GM23338 (cell line): ENCODE measurements around the gene CSTB. TPM values are rescaled to one million over a fixed set of nuclear protein-coding genes. Genes with fewer than 3 reads are reported as not detected.

Experiments used
- ATAC-seq: fragments of 200-7000 bp; cut with Tn5 transposase; 3 replicates; pipeline ENCODE4 v1.9.1; 2020
- DNase-seq: peaks from one replicate; pipeline ENCODE4 v3.0.0-alpha.2; 2015; ENCODE audit warnings: low spot score
- H2AFZ ChIP-seq: fragments of 200-600 bp; sonication (generic); 2 replicates; pipeline ENCODE4 v1.8.0; 2016; ENCODE audit warnings: antibody characterized with exemption, mild to moderate bottlenecking, moderate library complexity
- H3F3A ChIP-seq: fragments of 200-600 bp; sonication (generic); replicated peaks from 2 replicates; pipeline ENCODE4 v1.8.0; 2017; ENCODE audit warnings: antibody characterized with exemption, mixed run types, low read depth
- H3K27ac ChIP-seq: fragments of 200-600 bp; sonication (generic); 2 replicates; pipeline ENCODE4 v1.6.1; 2016; ENCODE audit warnings: low read depth
- H3K27me3 ChIP-seq: fragments of 200-600 bp; sonication (generic); 2 replicates; pipeline ENCODE4 v1.8.0; 2016; ENCODE audit warnings: mild to moderate bottlenecking, mixed run types, moderate library complexity; ENCODE audit not compliant: insufficient read depth
- H3K36me3 ChIP-seq: fragments of 200-600 bp; sonication (generic); 2 replicates; pipeline ENCODE4 v1.8.0; 2016; ENCODE audit warnings: mild to moderate bottlenecking; ENCODE audit not compliant: insufficient read depth
- H3K4me1 ChIP-seq: fragments of 200-600 bp; sonication (generic); 2 replicates; pipeline ENCODE4 v1.8.0; 2016; ENCODE audit warnings: mild to moderate bottlenecking, moderate library complexity; ENCODE audit not compliant: insufficient read depth
- H3K4me2 ChIP-seq: fragments of 200-600 bp; sonication (generic); 2 replicates; pipeline ENCODE4 v1.7.1; 2017; ENCODE audit warnings: mixed run types
- H3K4me3 ChIP-seq: fragments of 200-600 bp; sonication (generic); 2 replicates; pipeline ENCODE4 v1.6.1; 2016; ENCODE audit warnings: mixed run types
- H3K79me2 ChIP-seq: fragments of 200-600 bp; sonication (generic); replicated peaks from 2 replicates; pipeline ENCODE4 v1.8.0; 2017; ENCODE audit warnings: mild to moderate bottlenecking; ENCODE audit not compliant: insufficient read depth
- H3K9me2 ChIP-seq: fragments of 200-600 bp; sonication (generic); 2 replicates; pipeline ENCODE4 v1.8.0; 2017; ENCODE audit not compliant: insufficient read depth
- H4K20me1 ChIP-seq: fragments of 200-600 bp; sonication (generic); replicated peaks from 2 replicates; pipeline ENCODE4 v1.8.0; 2017; ENCODE audit warnings: mild to moderate bottlenecking; ENCODE audit not compliant: insufficient read depth
- H3K27ac Mint-ChIP-seq: 2 replicates; pipeline ENCODE4 v1.8.0; 2020; ENCODE audit warnings: inconsistent platforms, mild to moderate bottlenecking, moderate library complexity, mixed read lengths
- H3K27me3 Mint-ChIP-seq: 3 replicates; pipeline ENCODE4 v1.8.0; 2022; ENCODE audit warnings: low read depth, mild to moderate bottlenecking, moderate library complexity, mixed read lengths, inconsistent platforms; ENCODE audit not compliant: insufficient read depth, poor library complexity
- H3K36me3 Mint-ChIP-seq: 3 replicates; pipeline ENCODE4 v1.8.0; 2021; ENCODE audit warnings: low read depth, mild to moderate bottlenecking, inconsistent platforms, moderate library complexity, mixed read lengths
- H3K4me1 Mint-ChIP-seq: 3 replicates; pipeline ENCODE4 v1.8.0; 2020; ENCODE audit warnings: mild to moderate bottlenecking, inconsistent platforms, mixed read lengths
- H3K4me3 Mint-ChIP-seq: 3 replicates; pipeline ENCODE4 v1.8.0; 2021; ENCODE audit warnings: moderate library complexity, mild to moderate bottlenecking, inconsistent platforms, mixed read lengths
- H3K9me3 Mint-ChIP-seq: 3 replicates; pipeline ENCODE4 v1.8.0; 2020; ENCODE audit warnings: moderate library complexity, mild to moderate bottlenecking, inconsistent platforms, mixed read lengths
- CTCF ChIP-seq, 2 experiments: fragments of 200-600 bp in 1 of 2; sonication (generic) in 1 of 2; conservative IDR thresholded peaks; 2 replicates each; pipeline versions ENCODE4 v1.5.1 to v1.6.1; 2016 to 2017; ENCODE audit warnings: antibody characterized with exemption in 2 of 2, low read depth in 2 of 2, mild to moderate bottlenecking in 2 of 2, moderate library complexity in 1 of 2
- ETS1 ChIP-seq: IDR thresholded peaks from 2 replicates; pipeline ENCODE4 v1.6.1; 2016; ENCODE audit warnings: antibody characterized with exemption
- EZH2 ChIP-seq: fragments of 200-600 bp; sonication (generic); IDR thresholded peaks from one replicate; pipeline ENCODE4 v1.8.0; 2017; ENCODE audit warnings: antibody characterized with exemption, mild to moderate bottlenecking, low read depth; ENCODE audit not compliant: unreplicated experiment
- JUNB ChIP-seq: IDR thresholded peaks from one replicate; pipeline ENCODE4 v1.6.1; 2016; ENCODE audit warnings: antibody characterized with exemption; ENCODE audit not compliant: unreplicated experiment
- POLR2AphosphoS5 ChIP-seq: IDR thresholded peaks from 2 replicates; pipeline ENCODE4 v1.6.1; 2016; ENCODE audit warnings: antibody characterized with exemption, low read depth
- REST ChIP-seq: IDR thresholded peaks from one replicate; pipeline ENCODE4 v1.6.1; 2018; ENCODE audit warnings: antibody characterized with exemption; ENCODE audit not compliant: unreplicated experiment
- ZNF114 ChIP-seq: fragments of 250-450 bp; sonication (Bioruptor Pico); IDR thresholded peaks from 2 replicates; pipeline ENCODE4 v1.5.0; 2020; ENCODE audit warnings: mild to moderate bottlenecking, moderate library complexity
- polyA plus RNA-seq: library from polyadenylated mRNA; unstranded; fragments of >200 nt; fragmentation: Nextera tagmentation; extraction: Ambion mirVana; gene quantifications from 2 replicates; pipeline ENCODE4 v1.2.1, GENCODE V29; 2016
- total RNA-seq: library from RNA; depleted of rRNA; stranded (reverse); fragments of >200 nt; shearing (Covaris generic); gene quantifications from 2 replicates; pipeline ENCODE4 v1.2.3, GENCODE V29; 2014

Gene CSTB
- total and polyA plus RNA-seq, 2 experiments from 2014 or later, result 10.0 to 142 TPM

DNA sequence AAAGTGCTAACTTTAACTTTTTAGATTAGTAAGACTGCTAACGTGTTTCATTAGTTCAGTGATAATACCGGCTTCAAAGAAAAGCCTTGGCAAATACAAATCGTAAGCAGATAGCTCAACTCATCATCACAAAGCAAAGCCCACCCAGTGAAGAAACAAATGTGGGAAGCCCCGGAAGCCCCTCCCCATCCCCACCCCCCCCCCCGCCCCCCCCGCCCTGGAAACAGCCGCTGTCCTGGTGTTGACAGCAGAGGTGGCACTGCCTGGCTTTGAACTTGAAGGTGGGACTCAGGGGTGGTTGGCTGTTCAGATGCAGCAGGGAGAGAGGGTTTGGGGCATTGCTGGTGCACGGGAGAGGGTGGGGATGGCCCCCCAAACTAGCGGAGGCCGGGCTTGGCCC is 43.0 kb downstream of the CSTB start:
- Mint-ChIP-seq H3K9me3 (no peaks in the 10 kb centered on the region; the same call in 2 of the 3 replicates), H3K4me1 (peaks cover 21% of the 10 kb centered on the region), H3K4me3 (no peak overlapping the region), H3K27ac (no peak overlapping the region), H3K27me3 (peaks cover 13% of the 10 kb centered on the region), H3K36me3 (peaks cover 4% of the 10 kb centered on the region; the same call in 2 of the 3 replicates)
- H3K4me2 ChIP-seq, result no peak overlapping the region
- no peaks in the 10 kb centered on the region for H3K27me3 ChIP-seq
- DNase-seq, result no peak
- H3F3A ChIP-seq, result peaks cover 4% of the 10 kb centered on the region; the same call in 1 of the 2 replicates
- TF ChIP-seq ZNF114 (no peak), EZH2 (no peak), POLR2AphosphoS5 (no peak), CTCF (conservative IDR thresholded peaks at IDR 0.05; ENCODE audit: low read depth in 2 of 2) (no peak), ETS1 (no peak), JUNB (no peak), REST (no peak)
- H3K79me2 ChIP-seq, result peaks cover 38% of the 10 kb centered on the region
- no peaks in the 10 kb centered on the region for H3K36me3 ChIP-seq
- H2AFZ ChIP-seq, result no peak overlapping the region
- H4K20me1 ChIP-seq, result peaks cover 8% of the 10 kb centered on the region
- H3K27ac ChIP-seq, result no peak overlapping the region
- no peak for ATAC-seq
- H3K4me3 ChIP-seq, result no peak overlapping the region
- H3K9me2 ChIP-seq, result no peaks in the 10 kb centered on the region
- peaks cover 2% of the 10 kb centered on the region; the same call in 1 of the 2 replicates for H3K4me1 ChIP-seq
